OCI-LY1 (cell line): ENCODE measurements around the gene CACNA2D3.

Experiments
- H2AFZ ChIP-seq: fragments of 200-600 bp; sonication (generic), shearing (Covaris generic); 2 replicates; pipeline ENCODE4 v1.6.0; 2014; ENCODE audit warnings: antibody characterized with exemption, mild to moderate bottlenecking, low read length
- H3F3A ChIP-seq: fragments of 200-600 bp; sonication (generic), shearing (Covaris generic); 2 replicates; pipeline ENCODE4 v1.6.0; 2014; ENCODE audit warnings: mild to moderate bottlenecking, antibody characterized with exemption, low read length, moderate library complexity; ENCODE audit not compliant: insufficient read depth
- H3K27ac ChIP-seq: fragments of 200-600 bp; sonication (generic); 2 replicates; pipeline ENCODE4 v1.5.1; 2014; ENCODE audit warnings: low read length, mixed run types, mild to moderate bottlenecking, low read depth; ENCODE audit not compliant: poor library complexity, severe bottlenecking
- H3K27me3 ChIP-seq: fragments of 200-600 bp; sonication (generic); 2 replicates; pipeline ENCODE4 v1.6.0; 2014; ENCODE audit warnings: antibody characterized with exemption, mild to moderate bottlenecking, low read length, moderate library complexity; ENCODE audit not compliant: insufficient read depth
- H3K36me3 ChIP-seq: fragments of 200-600 bp; sonication (generic); 2 replicates; pipeline ENCODE4 v1.6.1; 2014; ENCODE audit warnings: mild to moderate bottlenecking, antibody characterized with exemption, low read length, moderate library complexity, mixed read lengths; ENCODE audit not compliant: insufficient read depth
- H3K4me1 ChIP-seq: fragments of 200-600 bp; sonication (generic); 2 replicates; pipeline ENCODE4 v1.5.1; 2014; ENCODE audit warnings: mild to moderate bottlenecking, low read length, moderate library complexity; ENCODE audit not compliant: insufficient read depth, severe bottlenecking
- H3K4me2 ChIP-seq: fragments of 200-600 bp; sonication (generic), shearing (Covaris generic); 2 replicates; pipeline ENCODE4 v1.6.1; 2014; ENCODE audit warnings: low read length
- H3K4me3 ChIP-seq: fragments of 200-600 bp; sonication (generic); 2 replicates; pipeline ENCODE4 v1.5.1; 2014; ENCODE audit warnings: low read length, low read depth, mild to moderate bottlenecking, mixed read lengths; ENCODE audit not compliant: poor library complexity, severe bottlenecking
- H3K79me2 ChIP-seq: fragments of 200-600 bp; shearing (Covaris generic); 2 replicates; pipeline ENCODE4 v1.6.1; 2016; ENCODE audit warnings: mixed run types, low read length, mixed read lengths; ENCODE audit not compliant: insufficient read depth
- H3K9ac ChIP-seq: fragments of 200-600 bp; sonication (generic), shearing (Covaris generic); 2 replicates; pipeline ENCODE4 v1.6.1; 2014; ENCODE audit warnings: mild to moderate bottlenecking, low read length, mixed read lengths
- H3K9me2 ChIP-seq: fragments of 200-600 bp; sonication (generic), shearing (Covaris generic); 2 replicates; pipeline ENCODE4 v1.6.1; 2014; ENCODE audit warnings: low read depth, mild to moderate bottlenecking, low read length, mixed read lengths
- H3K9me3 ChIP-seq: fragments of 200-600 bp; shearing (Covaris generic); 2 replicates; pipeline ENCODE4 v1.6.1; 2014; ENCODE audit warnings: low read length, mixed read lengths
- H4K20me1 ChIP-seq: fragments of 200-600 bp; sonication (generic), shearing (Covaris generic); 2 replicates; pipeline ENCODE4 v1.6.0; 2016; ENCODE audit warnings: mild to moderate bottlenecking, low read length; ENCODE audit not compliant: insufficient read depth
- EZH2 ChIP-seq: fragments of 200-600 bp; sonication (generic), shearing (Covaris generic); IDR thresholded peaks from 2 replicates; pipeline ENCODE4 v1.8.0; 2017; ENCODE audit warnings: borderline replicate concordance, mixed run types, mild to moderate bottlenecking, antibody characterized with exemption, low read length, moderate library complexity, mixed read lengths
- TF ChIP-seq, protein P1 (sequence below): fragments of 200-600 bp; sonication (generic), shearing (Covaris generic); IDR thresholded peaks from 2 replicates; pipeline ENCODE4 v1.5.1; 2017; ENCODE audit warnings: mild to moderate bottlenecking, antibody characterized with exemption, low read length, moderate library complexity, mixed read lengths

Gene CACNA2D3

DNA sequence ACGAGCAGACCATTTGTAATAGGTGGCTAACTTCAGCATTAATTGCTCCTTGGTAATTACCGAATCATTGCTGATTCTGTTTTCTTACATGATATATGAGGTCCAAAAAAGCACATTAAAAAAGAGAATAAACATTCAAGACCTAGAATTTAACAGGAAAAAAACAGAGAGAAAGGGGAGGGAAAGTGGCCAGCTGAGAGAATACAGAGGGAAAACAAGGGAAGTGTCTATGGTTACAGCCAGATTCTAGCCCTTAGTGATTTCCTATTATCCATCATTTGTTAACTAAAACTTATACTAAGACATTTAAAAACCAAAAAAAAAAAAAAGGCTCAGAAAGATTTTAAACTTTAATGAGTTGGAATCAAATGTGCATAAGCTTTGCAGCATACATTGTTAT is 636.8 kb downstream of the CACNA2D3 start:
- Histone ChIP-seq H3K9ac (no peak overlapping the region), H3K27ac (no peak overlapping the region), H3K79me2 (no peaks in the 10 kb centered on the region), H3K4me1 (no peaks in the 10 kb centered on the region), H2AFZ (no peak overlapping the region), H3K4me2 (no peak overlapping the region), H3F3A (no peaks in the 10 kb centered on the region), H3K36me3 (no peaks in the 10 kb centered on the region), H4K20me1 (no peaks in the 10 kb centered on the region), H3K27me3 (no peaks in the 10 kb centered on the region), H3K4me3 (no peak overlapping the region), H3K9me3 (no peaks in the 10 kb centered on the region), H3K9me2 (no peaks in the 10 kb centered on the region)
- TF ChIP-seq EZH2, result no peak
- TF ChIP-seq, protein P1, sequence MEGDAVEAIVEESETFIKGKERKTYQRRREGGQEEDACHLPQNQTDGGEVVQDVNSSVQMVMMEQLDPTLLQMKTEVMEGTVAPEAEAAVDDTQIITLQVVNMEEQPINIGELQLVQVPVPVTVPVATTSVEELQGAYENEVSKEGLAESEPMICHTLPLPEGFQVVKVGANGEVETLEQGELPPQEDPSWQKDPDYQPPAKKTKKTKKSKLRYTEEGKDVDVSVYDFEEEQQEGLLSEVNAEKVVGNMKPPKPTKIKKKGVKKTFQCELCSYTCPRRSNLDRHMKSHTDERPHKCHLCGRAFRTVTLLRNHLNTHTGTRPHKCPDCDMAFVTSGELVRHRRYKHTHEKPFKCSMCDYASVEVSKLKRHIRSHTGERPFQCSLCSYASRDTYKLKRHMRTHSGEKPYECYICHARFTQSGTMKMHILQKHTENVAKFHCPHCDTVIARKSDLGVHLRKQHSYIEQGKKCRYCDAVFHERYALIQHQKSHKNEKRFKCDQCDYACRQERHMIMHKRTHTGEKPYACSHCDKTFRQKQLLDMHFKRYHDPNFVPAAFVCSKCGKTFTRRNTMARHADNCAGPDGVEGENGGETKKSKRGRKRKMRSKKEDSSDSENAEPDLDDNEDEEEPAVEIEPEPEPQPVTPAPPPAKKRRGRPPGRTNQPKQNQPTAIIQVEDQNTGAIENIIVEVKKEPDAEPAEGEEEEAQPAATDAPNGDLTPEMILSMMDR, result no peak

DNA sequence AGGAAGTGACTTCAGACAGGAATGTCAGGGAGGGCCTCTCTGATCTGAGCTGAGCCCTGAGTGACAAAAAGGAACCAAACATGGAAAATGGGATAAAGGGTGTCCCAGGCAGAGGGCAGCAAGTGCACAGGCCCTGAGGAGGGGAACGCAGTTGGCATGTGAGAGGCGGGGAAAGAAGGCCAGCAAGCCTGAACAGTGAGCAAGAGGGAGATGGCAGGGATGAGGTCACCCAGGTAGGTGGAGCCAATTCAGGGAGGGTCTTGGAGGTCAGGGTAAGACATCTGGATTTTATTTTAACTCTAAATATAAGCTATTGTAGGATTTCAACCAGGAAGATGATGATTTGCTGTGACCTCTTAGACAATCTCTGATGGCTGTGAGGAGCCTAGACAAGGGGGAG is 637.8 kb downstream of the CACNA2D3 start:
- Histone ChIP-seq H3K9ac (no peak overlapping the region), H3K4me1 (no peaks in the 10 kb centered on the region)

DNA sequence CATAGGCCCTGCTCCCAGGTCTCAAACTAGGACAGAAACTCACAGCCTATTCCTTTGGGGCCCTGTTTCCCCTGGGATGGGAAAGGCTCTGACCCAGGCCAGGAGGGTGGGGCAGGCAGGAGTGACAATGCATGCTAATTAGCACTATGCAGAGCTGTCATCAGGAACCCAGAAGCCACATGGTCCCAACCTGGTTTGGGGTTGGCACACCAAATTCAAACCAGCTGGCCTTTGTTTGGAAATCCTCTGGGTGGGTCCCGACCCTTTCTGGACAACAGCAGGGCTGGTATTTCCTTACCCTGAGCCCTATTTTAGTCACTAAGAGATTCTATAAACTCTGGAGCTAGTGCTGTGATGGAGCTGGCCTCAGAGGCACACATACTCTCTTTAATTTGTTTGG is 639.3 kb downstream of the CACNA2D3 start:
- Histone ChIP-seq H3K27me3 (no peaks in the 10 kb centered on the region), H3K27ac (no peak overlapping the region), H3K36me3 (no peaks in the 10 kb centered on the region), H3K79me2 (no peaks in the 10 kb centered on the region), H3K4me3 (no peak overlapping the region), H2AFZ (no peak overlapping the region), H3K4me2 (no peak overlapping the region), H3F3A (no peaks in the 10 kb centered on the region), H3K9ac (no peak overlapping the region), H3K9me3 (no peaks in the 10 kb centered on the region), H3K9me2 (no peaks in the 10 kb centered on the region), H3K4me1 (no peaks in the 10 kb centered on the region), H4K20me1 (no peaks in the 10 kb centered on the region)
- no peak for TF ChIP-seq EZH2
- TF ChIP-seq, protein P1, result no peak

More for the DNA sequence above, 637.8 kb downstream of the CACNA2D3 start:
- Histone ChIP-seq H3K36me3 (no peaks in the 10 kb centered on the region), H3K4me3 (no peak overlapping the region), H4K20me1 (no peaks in the 10 kb centered on the region), H3K9me2 (no peaks in the 10 kb centered on the region), H3K27me3 (no peaks in the 10 kb centered on the region), H3K27ac (no peak overlapping the region), H3K4me2 (no peak overlapping the region), H3K79me2 (no peaks in the 10 kb centered on the region), H2AFZ (no peak overlapping the region), H3F3A (no peaks in the 10 kb centered on the region), H3K9me3 (no peaks in the 10 kb centered on the region)
- TF ChIP-seq, protein P1, result no peak
- TF ChIP-seq EZH2, result no peak
